HEK293 (cell line): ENCODE results near the gene MYBPH.

Experiments used
- CTCF ChIP-seq: fragments of 450-650 bp; formaldehyde crosslinking; IDR thresholded peaks from 2 replicates; pipeline ENCODE4 v1.5.1; 2016; ENCODE audit warnings: missing biosample characterization, missing genetic modification characterization
- FEZF1 ChIP-seq: fragments of 450-650 bp; formaldehyde crosslinking; IDR thresholded peaks from 2 replicates; pipeline ENCODE4 v1.5.1; 2016; ENCODE audit warnings: missing biosample characterization, missing genetic modification characterization
- MEIS1 ChIP-seq: sonication (generic); formaldehyde crosslinking; IDR thresholded peaks from 2 replicates; pipeline ENCODE4 v1.8.1; 2022; ENCODE audit warnings: missing genetic modification reagents, mild to moderate bottlenecking, borderline replicate concordance
- PATZ1 ChIP-seq: fragments of 450-650 bp; formaldehyde crosslinking; IDR thresholded peaks from 2 replicates; pipeline ENCODE4 v1.5.1; 2016; ENCODE audit warnings: missing biosample characterization, missing genetic modification characterization
- REST ChIP-seq: fragments of 450-650 bp; formaldehyde crosslinking; IDR thresholded peaks from 2 replicates; pipeline ENCODE4 v1.5.1; 2016; ENCODE audit warnings: missing biosample characterization, missing genetic modification characterization
- SP7 ChIP-seq: fragments of 450-650 bp; formaldehyde crosslinking; IDR thresholded peaks from 2 replicates; pipeline ENCODE4 v1.5.1; 2016; ENCODE audit warnings: missing biosample characterization, missing genetic modification characterization
- ZNF174 ChIP-seq: fragments of 450-650 bp; formaldehyde crosslinking; IDR thresholded peaks from 2 replicates; pipeline ENCODE4 v1.5.0; 2017; ENCODE audit warnings: missing biosample characterization, mild to moderate bottlenecking, missing genetic modification characterization
- ZNF549 ChIP-seq: fragments of 450-650 bp; IDR thresholded peaks from 2 replicates; pipeline ENCODE4 v1.5.1; 2018; ENCODE audit warnings: missing biosample characterization, missing genetic modification characterization, mild to moderate bottlenecking, inconsistent platforms, moderate library complexity

GRCh38 chr1:203153051-203153988, 22.3 kb downstream of the MYBPH start:
- TF ChIP-seq SP7 (tag by site-specific recombination) (no peak), CTCF (tag by site-specific recombination) (no peak), MEIS1 (CRISPR knock-in tag) (no peak), REST (tag by site-specific recombination) (no peak), ZNF174 (tag by site-specific recombination) (no peak), FEZF1 (tag by site-specific recombination) (no peak), PATZ1 (tag by site-specific recombination) (no peak), ZNF549 (tag by site-specific recombination) (no peak)
